ENCODE measurements around the gene EFCAB6.

EFCAB6 gene

GRCh38 chr22:43505423-43505822 lies 306.7 kb downstream of the EFCAB6 start:
- no peak for DNase-seq (ENCODE audit: low read depth)

GRCh38 chr22:43504666-43505261 lies 307.3 kb downstream of the EFCAB6 start:
- no peak for DNase-seq (ENCODE audit: low read depth)

GRCh38 chr22:43504068-43504467 lies 308.0 kb downstream of the EFCAB6 start:
- no peak for DNase-seq (ENCODE audit: low read depth)

DNA sequence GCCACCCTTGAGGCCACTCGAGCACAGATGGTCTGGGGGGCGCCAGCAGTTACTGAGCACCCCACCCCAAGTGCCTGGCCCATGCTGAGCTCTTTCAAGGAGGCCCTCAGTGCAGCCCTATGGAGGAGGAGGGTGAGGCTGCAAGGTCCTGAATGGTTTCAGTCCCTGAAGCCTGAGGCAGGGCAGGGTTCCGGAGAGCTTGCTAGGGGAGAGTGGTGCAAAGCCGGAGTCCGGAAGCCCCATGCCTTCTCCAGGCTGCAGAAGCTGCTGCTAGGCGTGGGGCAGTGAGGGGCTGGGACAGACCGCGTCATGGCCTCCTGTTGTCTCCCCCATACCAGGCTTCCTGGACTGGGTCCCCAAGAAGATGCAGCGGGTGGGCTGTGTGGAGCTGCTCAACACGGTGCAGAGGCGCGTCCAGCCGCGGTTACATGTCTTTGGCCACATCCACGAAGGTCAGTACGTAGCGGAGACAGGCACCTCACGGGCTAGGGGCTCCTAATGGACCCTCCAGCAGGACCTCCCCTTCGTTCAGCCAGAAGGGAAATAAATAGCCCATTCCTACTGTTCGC lies 309.7 kb downstream of the EFCAB6 start:
- DNase-seq (ENCODE audit: low read depth), result no peak

GRCh38 chr22:43501878-43502277 lies 310.2 kb downstream of the EFCAB6 start:
- no peak for DNase-seq (ENCODE audit: low read depth)

DNA sequence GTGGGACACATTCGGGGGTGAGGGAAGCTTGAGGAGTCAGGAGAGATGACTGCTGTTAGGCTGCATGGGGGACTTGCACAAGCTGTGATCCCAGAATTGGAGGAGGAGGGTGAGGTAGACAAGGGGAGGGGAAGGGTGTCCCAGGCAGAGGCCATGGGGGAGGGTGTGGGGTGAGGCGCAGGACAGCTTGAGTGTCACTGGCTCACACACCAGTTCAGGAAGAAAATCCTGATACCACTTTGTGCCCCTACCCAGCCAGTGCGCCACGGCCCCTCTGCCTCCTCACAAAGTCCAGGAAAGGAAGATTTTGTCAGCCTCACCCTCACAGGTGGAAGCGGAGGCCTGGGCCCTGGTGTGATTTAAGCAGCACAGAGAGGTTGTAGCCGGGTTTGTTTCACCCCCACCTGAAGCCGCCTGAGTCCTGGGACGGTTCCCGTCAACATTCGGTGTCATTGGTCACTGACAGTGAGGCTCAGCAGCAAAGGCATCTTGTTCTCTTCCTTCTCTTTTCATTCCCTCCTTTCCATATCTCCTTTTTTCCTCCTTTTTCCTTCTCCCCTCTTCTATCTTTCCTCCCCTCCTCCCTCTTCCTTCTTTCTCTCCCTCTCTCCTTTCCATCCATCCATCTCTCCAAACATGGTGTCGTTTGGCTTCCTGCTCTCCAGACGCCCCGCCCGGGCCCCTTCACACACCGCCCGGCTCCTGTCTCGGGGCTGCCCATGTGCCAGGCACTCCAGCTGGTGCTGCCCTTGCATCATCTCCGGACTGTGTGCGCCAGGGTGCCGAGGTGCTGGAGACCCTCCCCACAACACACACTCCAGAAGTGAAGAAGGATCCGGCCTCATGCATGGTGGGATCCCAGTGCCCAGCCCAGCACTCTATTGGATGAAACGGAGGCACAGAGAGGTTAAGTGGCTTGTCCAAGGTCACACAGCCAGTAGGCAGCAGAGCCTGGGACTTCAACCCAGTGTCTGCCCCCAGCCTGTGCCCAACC lies 311.0 kb downstream of the EFCAB6 start:
- DNase-seq (ENCODE audit: low read depth), result no peak

DNA sequence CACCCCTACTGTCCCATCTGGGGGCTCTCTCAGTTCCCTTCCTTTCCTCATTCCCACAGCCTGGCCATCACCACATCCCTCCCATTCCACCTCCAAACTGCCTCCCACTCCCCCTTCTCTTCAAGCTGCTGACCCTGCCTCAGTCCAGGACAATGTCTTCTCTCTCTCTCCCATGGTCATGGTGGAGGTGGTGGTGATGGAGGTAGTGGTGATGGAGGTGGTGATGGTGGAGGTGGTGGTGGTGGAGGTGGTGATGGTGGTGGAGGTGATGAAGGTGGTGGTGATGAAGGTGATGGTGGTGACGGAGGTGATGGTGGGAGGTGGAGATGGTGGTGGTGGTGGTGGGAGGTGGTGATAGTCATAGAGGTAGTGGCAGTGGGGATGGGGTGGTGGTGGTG lies 313.2 kb downstream of the EFCAB6 start:
- no peak for DNase-seq (ENCODE audit: low read depth)

DNA sequence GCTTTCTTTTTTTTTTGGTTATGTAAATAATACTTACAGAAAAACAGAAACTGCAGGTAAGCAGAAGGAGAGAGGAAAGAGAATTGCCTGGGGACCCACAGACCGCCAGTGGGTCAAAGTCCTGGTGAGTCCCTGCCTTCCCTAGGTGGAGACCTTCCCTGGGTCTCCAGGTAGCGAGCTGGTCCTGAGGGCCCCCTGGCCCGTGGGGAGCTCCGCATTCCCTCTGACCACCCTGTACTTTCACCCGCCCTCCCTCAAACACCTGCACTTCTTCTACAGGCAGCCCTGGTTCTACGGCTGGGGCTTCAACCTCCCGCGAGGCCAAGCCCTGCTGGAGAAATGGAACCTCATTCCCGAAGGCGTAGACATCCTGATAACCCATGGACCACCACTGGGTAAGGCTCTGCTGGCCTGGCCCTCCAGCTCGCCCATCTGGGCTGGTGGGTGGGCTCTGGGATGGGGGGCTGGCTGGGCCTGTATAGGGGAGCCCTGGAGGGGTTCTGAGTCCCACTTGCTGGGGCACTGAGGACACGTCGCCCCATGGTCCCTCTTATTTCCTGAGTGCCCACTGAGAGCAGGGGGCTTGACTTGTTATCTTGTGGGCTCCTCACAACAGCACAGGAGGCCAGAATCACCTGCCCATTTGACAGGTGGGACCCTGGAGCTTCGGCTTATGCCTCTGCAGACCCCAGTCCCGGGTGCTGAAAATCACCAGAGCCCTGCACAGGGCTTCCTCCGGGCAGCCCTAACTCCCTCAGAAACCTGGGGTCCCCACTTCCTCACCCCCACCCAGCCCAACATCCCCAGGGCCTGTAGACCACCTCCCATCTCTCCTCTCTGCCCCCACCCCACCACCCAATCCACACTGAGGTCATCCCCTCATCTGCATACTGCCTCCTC lies 313.9 kb downstream of the EFCAB6 start:
- DNase-seq (ENCODE audit: low read depth), result no peak

GRCh38 chr22:43493297-43493696 lies 318.8 kb downstream of the EFCAB6 start:
- no peak for DNase-seq (ENCODE audit: low read depth)

- no peak for DNase-seq (ENCODE audit: low read depth)
Measured at GRCh38 chr22:43491737-43492136, 320.4 kb downstream of the EFCAB6 start.

DNA sequence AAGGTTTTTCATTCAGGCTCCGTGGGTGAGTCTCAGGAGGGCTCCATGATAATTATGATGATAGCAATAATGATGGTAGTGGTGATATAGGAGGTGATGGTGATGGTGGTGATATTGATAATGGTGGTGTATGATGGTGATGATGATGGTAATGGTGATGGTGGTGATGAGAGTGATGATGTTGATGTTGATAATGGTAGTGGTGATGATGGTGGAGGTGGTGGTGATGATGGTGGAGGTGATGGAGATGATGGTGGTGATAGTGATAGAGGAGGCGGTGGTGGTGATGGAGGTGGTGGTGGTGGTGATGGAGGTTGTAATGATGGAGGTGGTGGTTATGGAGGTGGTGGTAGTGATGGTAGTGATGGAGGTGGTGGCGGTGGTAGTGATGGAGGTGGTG lies 320.9 kb downstream of the EFCAB6 start:
- no peak for DNase-seq (ENCODE audit: low read depth)

- DNase-seq (ENCODE audit: low read depth), result no peak
Measured at GRCh38 chr22:43490311-43490710, 321.8 kb downstream of the EFCAB6 start.

GRCh38 chr22:43488937-43489336 lies 323.2 kb downstream of the EFCAB6 start:
- no peak for DNase-seq (ENCODE audit: low read depth)

DNA sequence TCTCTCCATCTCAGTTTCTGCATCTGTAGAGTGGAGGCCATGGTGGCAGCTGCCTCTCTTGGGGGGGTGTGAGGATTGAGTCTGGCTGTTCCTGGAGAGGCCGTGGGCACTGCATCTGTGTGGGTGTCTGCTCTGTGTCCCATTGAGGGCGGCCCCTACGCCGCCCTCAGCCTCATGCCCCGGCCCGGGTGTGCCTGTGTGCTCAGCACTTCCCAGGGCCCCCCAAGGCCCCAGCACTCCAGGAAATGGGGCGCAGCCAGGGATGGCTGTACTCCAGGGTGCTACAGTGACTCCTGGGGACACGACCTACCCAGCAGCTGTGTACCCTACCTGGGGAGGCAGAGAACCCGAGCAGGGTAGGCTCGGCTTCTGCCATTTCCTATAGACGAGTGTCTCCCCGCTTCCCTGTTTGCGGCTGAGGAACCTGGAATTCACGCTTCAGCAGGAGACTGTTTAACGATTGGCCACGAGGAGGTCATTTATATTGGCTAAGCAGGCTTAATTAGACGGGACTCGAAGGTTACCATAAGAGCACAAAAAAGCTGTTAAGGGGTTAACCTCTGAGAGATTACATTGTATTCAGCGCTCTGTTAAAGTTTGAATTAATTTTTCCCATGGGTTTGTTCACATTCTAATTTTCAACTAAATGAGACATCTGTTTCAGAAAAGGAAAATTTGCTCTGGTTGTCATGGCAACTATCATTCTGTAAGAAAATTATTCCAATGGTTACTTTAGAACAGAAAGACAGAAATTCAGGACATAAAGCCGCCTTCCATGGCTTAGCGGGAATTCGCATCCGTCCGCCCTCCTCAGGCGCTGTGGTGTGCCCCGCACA lies 323.9 kb downstream of the EFCAB6 start:
- no peak for DNase-seq (ENCODE audit: low read depth)

DNA sequence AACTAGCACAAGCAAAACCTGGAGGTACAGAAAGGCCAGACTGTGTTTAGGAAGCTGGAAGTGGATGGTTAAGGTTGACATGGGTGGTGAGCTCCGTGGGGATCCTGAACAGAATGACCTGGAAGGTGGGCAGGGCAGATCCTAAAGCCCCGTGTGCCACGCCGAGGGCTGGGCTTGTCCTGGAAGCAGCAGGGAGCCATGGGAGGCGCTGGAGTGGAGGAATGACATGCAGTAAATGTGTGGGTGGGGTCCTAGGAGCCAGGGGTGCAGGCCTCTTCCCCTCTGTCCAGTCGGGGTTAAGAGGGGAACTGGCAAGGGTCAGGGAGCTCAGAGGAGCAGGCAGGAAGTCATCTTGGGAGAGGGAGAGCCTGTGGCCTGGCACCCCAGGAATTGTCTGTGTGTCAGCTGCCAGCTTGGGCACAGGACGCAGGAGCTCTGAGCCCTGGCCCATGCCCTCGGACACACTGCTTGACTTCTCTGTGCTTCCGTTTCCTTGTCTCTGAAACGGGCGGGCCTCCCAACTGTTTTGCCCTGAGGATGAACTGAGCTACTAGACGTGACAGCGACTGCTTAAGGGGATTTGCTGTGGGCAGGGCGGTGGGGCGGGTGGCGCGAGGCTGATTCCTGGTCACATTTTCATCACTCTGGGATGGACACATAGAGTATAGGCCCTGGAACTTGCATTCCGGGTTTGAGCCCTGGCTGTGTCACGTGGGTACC lies 324.6 kb downstream of the EFCAB6 start:
- DNase-seq (ENCODE audit: low read depth), result no peak

DNA sequence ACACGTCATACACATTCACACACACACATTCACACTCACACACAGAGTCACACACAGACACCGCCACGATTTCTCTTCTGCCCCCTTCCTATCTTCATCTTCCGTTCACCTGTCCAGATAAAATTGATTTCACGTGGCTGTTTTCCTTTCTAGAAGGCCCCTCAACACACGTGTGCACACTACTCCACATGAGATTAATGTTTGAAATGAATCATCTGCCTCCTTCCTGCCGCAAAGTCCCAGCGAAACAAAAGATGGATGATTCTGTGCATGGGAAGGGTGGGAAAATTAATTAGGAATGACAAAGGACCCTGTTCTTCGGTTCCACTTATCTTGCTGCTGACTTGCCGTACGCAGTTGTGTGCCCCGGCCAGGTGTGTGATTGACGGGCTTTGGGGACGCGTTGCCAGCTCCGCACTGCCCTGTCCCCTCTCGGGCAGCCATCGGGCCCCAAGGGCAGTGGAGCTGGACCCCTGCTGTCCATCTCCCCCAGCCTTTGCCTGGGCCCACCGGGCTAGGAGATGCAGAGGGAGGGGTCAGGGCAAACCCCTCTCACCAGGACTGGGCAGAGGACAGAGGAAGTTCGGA lies 326.5 kb downstream of the EFCAB6 start:
- no peak for DNase-seq (ENCODE audit: low read depth)

GRCh38 chr22:43484227-43484626 lies 327.9 kb downstream of the EFCAB6 start:
- no peak for DNase-seq (ENCODE audit: low read depth)

DNA sequence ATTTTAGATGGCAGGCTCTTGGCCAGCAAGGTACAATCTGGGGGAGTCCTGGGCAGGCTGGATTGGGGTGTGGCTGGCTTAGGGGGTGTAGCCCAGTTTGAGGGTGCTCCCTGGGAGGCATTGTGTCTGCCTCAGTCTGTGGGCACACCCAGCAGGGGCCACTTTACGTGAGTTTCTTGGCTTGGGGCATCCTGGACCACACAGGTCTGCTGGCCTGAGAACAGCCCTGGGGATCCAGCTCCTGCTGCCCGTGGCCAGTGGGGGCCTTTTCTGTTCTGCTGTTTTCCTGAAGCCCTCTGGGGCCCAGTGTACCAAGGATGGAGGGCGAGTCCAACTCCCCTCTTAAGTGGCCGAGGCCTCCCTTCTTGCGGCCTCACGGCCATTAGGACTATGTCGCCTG lies 328.4 kb downstream of the EFCAB6 start:
- DNase-seq (ENCODE audit: low read depth), result no peak

GRCh38 chr22:43483266-43483665 lies 328.8 kb downstream of the EFCAB6 start:
- no peak for DNase-seq (ENCODE audit: low read depth)

- DNase-seq (ENCODE audit: low read depth), result no peak
Measured at GRCh38 chr22:43482318-43482625, 329.8 kb downstream of the EFCAB6 start.

Measured in T follicular helper cell (primary cell).